DND-41 (cell line): ENCODE results near the gene GPR137.

Experiments used
- ATAC-seq: fragments of 200-7000 bp; cut with Tn5 transposase; 3 replicates; pipeline ENCODE4 v1.9.1; 2021; ENCODE audit warnings: low read depth; ENCODE audit not compliant: insufficient read depth
- DNase-seq: peaks from one replicate; pipeline ENCODE4 v3.0.0-alpha.2; 2020
- H2AFZ ChIP-seq: 2 replicates; pipeline ENCODE4 v1.6.0; 2012; ENCODE audit warnings: low read depth, low read length
- H3K27ac ChIP-seq: 2 replicates; pipeline ENCODE4 v1.5.1; 2012; ENCODE audit warnings: low read length, inconsistent platforms
- H3K27me3 ChIP-seq: fragments of 200-600 bp; sonication (generic); 2 replicates; pipeline ENCODE4 v1.6.0; 2012; ENCODE audit warnings: low read length, mild to moderate bottlenecking, inconsistent platforms; ENCODE audit not compliant: insufficient read depth, poor library complexity
- H3K36me3 ChIP-seq: 2 replicates; pipeline ENCODE4 v1.5.1; 2012; ENCODE audit warnings: low read length, inconsistent platforms; ENCODE audit not compliant: insufficient read depth
- H3K4me1 ChIP-seq: 2 replicates; pipeline ENCODE4 v1.5.1; 2012; ENCODE audit warnings: mild to moderate bottlenecking, low read length; ENCODE audit not compliant: insufficient read depth
- H3K4me2 ChIP-seq: 2 replicates; pipeline ENCODE4 v1.6.0; 2012; ENCODE audit warnings: mild to moderate bottlenecking, moderate library complexity, low read length, inconsistent platforms; ENCODE audit not compliant: insufficient read depth
- H3K4me3 ChIP-seq, 2 experiments: fragments of 200-600 bp in 1 of 2; shearing (Covaris generic) in 1 of 2; 2 replicates each; pipeline ENCODE4 v1.5.1; 2012 to 2016; ENCODE audit warnings: inconsistent platforms in 2 of 2, low read length in 2 of 2, mild to moderate bottlenecking in 2 of 2, low read depth in 1 of 2, moderate library complexity in 1 of 2
- H3K79me2 ChIP-seq: 2 replicates; pipeline ENCODE4 v1.6.0; 2012; ENCODE audit warnings: low read length, inconsistent platforms; ENCODE audit not compliant: insufficient read depth
- H3K9ac ChIP-seq: 2 replicates; pipeline ENCODE4 v1.6.0; 2012; ENCODE audit warnings: low read depth, mild to moderate bottlenecking, inconsistent platforms, low read length, moderate library complexity
- H3K9me3 ChIP-seq: 2 replicates; pipeline ENCODE4 v1.5.1; 2012; ENCODE audit warnings: low read length, moderate library complexity, mild to moderate bottlenecking, inconsistent platforms; ENCODE audit not compliant: insufficient read depth, severe bottlenecking
- H4K20me1 ChIP-seq: 2 replicates; pipeline ENCODE4 v1.6.0; 2012; ENCODE audit warnings: low read length; ENCODE audit not compliant: insufficient read depth
- CTCF ChIP-seq: IDR thresholded peaks from 2 replicates; pipeline ENCODE4 v1.5.1; 2012; ENCODE audit warnings: borderline replicate concordance, low read length, moderate library complexity, mild to moderate bottlenecking; ENCODE audit not compliant: poor library complexity, severe bottlenecking; ENCODE audit errors: extremely low read depth
- EZH2 ChIP-seq: IDR thresholded peaks from 3 replicates; pipeline ENCODE4 v1.6.1; 2012; ENCODE audit warnings: borderline replicate concordance, low read depth, mild to moderate bottlenecking, moderate library complexity, low read length, inconsistent platforms; ENCODE audit not compliant: severe bottlenecking

Gene GPR137

GRCh38 chr11:64269540-64270220 is 16.0 kb upstream of the GPR137 start:
- H4K20me1 ChIP-seq, result no peaks in the 10 kb centered on the region
- ATAC-seq (peak; percentile 82), DNase-seq (peak; percentile 99)
- H3K4me3 ChIP-seq, result peak overlapping the region; percentile 79 to 90
- peak overlapping the region; percentile 96 for H3K27ac ChIP-seq
- peak overlapping the region; percentile 81 for H2AFZ ChIP-seq
- peaks cover 13% of the 10 kb centered on the region; the same call in 1 of the 2 replicates for H3K36me3 ChIP-seq
- no peaks in the 10 kb centered on the region for H3K27me3 ChIP-seq
- peak overlapping the region; percentile 99 for H3K4me2 ChIP-seq
- H3K4me1 ChIP-seq, result peaks cover 38% of the 10 kb centered on the region
- no peaks in the 10 kb centered on the region for H3K9me3 ChIP-seq
- TF ChIP-seq CTCF (peak; percentile 44), EZH2 (no peak)
- peak overlapping the region; percentile 95 for H3K9ac ChIP-seq
- H3K79me2 ChIP-seq, result peaks cover 28% of the 10 kb centered on the region

GRCh38 chr11:64275031-64275800 is 10.4 kb upstream of the GPR137 start:
- Histone ChIP-seq H2AFZ (no peak overlapping the region), H3K9me3 (no peaks in the 10 kb centered on the region), H3K4me3 (no peak overlapping the region), H3K9ac (no peak overlapping the region), H4K20me1 (no peaks in the 10 kb centered on the region), H3K36me3 (peaks cover 32% of the 10 kb centered on the region), H3K4me2 (no peak overlapping the region), H3K27me3 (no peaks in the 10 kb centered on the region), H3K79me2 (peaks cover 28% of the 10 kb centered on the region), H3K27ac (no peak overlapping the region), H3K4me1 (peaks cover 23% of the 10 kb centered on the region)
- TF ChIP-seq CTCF (no peak), EZH2 (no peak)
- no peak for ATAC-seq
- no peak for DNase-seq

- H3K27me3 ChIP-seq, result no peaks in the 10 kb centered on the region
- H3K27ac ChIP-seq, result no peak overlapping the region
- no peak for ATAC-seq
- H4K20me1 ChIP-seq, result no peaks in the 10 kb centered on the region
- DNase-seq, result no peak
- H3K4me1 ChIP-seq, result peaks cover 17% of the 10 kb centered on the region
- H3K9me3 ChIP-seq, result no peaks in the 10 kb centered on the region
- no peak overlapping the region for H3K9ac ChIP-seq
- H3K79me2 ChIP-seq, result peaks cover 28% of the 10 kb centered on the region
- no peak overlapping the region for H3K4me2 ChIP-seq
- H3K36me3 ChIP-seq, result peaks cover 32% of the 10 kb centered on the region
- TF ChIP-seq CTCF (no peak), EZH2 (no peak)
- H3K4me3 ChIP-seq, result no peak overlapping the region
- H2AFZ ChIP-seq, result no peak overlapping the region
These were observed 9.8 kb upstream of the GPR137 start for GRCh38 chr11:64275841-64276240.
